HUES6 (cell line): ENCODE data around the gene FTCDNL1.

Experiments used
- H3K27ac ChIP-seq: 2 replicates; pipeline ENCODE4 v1.7.0; 2013; ENCODE audit warnings: low read depth, mild to moderate bottlenecking, low read length, inconsistent platforms
- H3K27me3 ChIP-seq: 2 replicates; pipeline ENCODE4 v1.6.1; 2013; ENCODE audit warnings: low read length; ENCODE audit not compliant: control insufficient read depth, insufficient read depth
- H3K36me3 ChIP-seq: 2 replicates; pipeline ENCODE4 v1.6.1; 2013; ENCODE audit warnings: low read length; ENCODE audit not compliant: control insufficient read depth, insufficient read depth
- H3K4me1 ChIP-seq: 2 replicates; pipeline ENCODE4 v1.6.1; 2013; ENCODE audit warnings: low read length; ENCODE audit not compliant: control insufficient read depth, insufficient read depth
- H3K4me3 ChIP-seq: 2 replicates; pipeline ENCODE4 v1.5.1; 2013; ENCODE audit warnings: low read depth, low read length
- H3K9ac ChIP-seq: one replicate; pipeline ENCODE4 v1.6.1; 2013; ENCODE audit warnings: mild to moderate bottlenecking, low read length
- H3K9me3 ChIP-seq: 2 replicates; pipeline ENCODE4 v1.6.1; 2013; ENCODE audit warnings: low read depth, low read length; ENCODE audit not compliant: control insufficient read depth, insufficient read depth

The FTCDNL1 gene

DNA sequence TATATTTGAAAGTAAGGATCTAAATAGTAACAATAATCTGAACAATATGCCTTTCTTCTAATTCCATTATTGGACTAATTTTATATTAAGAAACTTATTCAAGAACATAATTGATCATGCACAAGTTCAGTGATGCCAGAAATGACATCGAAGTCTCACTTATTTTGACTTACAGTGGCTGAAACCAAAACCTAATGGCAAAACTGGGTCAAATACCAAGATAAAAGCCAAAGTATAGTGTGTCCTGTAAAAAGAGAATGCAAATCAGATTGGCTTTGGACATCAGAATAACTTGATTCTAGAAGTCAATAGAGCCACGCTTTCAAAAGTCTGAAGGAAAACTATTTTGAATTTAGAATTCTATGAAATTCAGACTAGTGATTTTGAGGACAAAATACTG lies 137.2 kb downstream of the FTCDNL1 start:
- Histone ChIP-seq H3K36me3 (no peaks in the 10 kb centered on the region), H3K27ac (no peak overlapping the region), H3K27me3 (no peaks in the 10 kb centered on the region), H3K4me3 (no peak overlapping the region), H3K4me1 (no peaks in the 10 kb centered on the region), H3K9ac (no peak overlapping the region), H3K9me3 (no peaks in the 10 kb centered on the region)

GRCh38 chr2:199710551-199710950 lies 140.4 kb downstream of the FTCDNL1 start:
- Histone ChIP-seq H3K36me3 (no peaks in the 10 kb centered on the region), H3K27ac (no peak overlapping the region), H3K9me3 (peaks cover 6% of the 10 kb centered on the region), H3K4me3 (no peak overlapping the region), H3K27me3 (no peaks in the 10 kb centered on the region), H3K4me1 (no peaks in the 10 kb centered on the region), H3K9ac (no peak overlapping the region)
